HG03175 (cell line): ENCODE results near the gene ATP8B3.

Experiments
- ATAC-seq: cut with Tn5 transposase; IDR thresholded peaks from one replicate; pipeline ENCODE4 v1.9.1; 2021; ENCODE audit warnings: mild to moderate bottlenecking, moderate library complexity; ENCODE audit not compliant: unreplicated experiment

ATP8B3 gene

GRCh38 chr19:1837222-1837565, 25.1 kb upstream of the ATP8B3 start:
- ATAC-seq, result no peak

DNA sequence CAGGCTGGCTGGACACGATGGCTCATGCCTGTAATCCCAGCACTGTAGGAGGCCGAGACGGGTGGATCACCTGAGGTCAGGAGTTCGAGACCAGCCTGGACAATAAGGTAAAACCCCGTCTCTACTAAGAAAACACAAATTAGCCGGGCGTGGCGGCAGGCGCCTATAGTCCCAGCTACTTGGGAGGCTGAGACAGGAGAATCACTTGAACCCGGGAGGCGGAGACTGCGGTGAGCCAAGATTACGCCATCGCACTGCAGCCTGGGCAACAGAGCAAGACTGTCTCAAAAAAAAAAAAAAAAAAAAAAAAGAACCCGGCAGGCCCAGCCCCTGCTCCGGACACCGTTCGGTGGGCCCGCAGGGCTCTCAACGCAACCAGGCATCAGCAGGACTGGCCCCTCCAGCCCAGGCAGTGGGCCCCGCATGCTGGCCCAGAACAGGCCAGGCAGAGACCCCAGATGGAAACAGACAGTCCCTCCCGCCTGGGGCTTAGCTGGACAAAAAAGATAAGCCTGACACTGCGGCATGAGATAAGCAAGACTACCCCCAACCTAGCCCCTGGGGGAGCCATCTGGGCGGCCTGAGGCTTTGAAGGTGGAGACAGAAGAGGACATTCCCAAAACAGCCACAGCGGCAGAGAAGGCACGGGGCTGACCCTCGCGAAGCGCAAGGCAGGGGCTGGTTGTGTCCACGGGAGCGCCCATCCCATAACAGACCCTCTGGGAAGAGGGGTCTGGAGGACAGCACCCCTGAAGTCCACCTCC, 24.6 kb upstream of the ATP8B3 start:
- no peak for ATAC-seq

GRCh38 chr19:1833540-1833939, 21.5 kb upstream of the ATP8B3 start:
- ATAC-seq, result no peak

GRCh38 chr19:1832046-1832663, 20.1 kb upstream of the ATP8B3 start:
- no peak for ATAC-seq

DNA sequence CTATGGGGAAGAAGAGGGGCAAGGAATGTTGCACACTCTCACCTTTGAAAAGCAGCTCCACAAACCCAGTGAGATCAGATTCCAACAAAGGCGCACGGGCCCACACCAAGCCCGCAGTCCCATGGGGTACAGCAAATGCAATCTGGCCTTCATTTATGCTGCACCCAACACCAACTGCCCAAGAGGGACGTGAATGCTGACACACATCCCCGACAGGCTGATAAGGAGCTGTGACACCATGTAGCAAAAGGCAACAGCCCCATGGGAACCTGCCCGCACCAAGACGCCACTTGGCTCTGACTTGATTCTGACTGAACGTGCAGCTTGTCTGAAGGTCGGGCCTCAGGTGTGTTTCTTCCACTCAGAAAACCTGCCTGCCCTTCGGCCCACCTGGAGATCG, 18.9 kb upstream of the ATP8B3 start:
- no peak for ATAC-seq

DNA sequence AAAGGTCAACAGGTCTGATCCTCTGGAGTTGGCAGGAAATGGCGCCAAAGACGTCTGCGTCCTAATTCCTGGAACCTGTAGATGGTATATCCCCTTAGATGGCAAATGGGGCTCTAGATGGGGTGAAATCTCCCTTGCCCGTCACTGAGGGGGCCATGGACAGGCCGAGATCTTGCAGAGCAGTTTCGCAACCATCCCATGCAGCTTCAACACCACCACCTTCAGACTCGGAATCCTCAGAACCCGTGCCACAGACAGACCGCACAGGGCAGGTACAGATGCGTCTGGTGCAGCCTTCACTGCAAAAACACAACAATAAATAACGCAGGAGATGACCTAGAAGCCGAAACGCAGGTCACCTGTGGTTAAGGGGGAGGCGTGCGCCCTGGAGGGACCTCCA, 18.5 kb upstream of the ATP8B3 start:
- ATAC-seq, result no peak

DNA sequence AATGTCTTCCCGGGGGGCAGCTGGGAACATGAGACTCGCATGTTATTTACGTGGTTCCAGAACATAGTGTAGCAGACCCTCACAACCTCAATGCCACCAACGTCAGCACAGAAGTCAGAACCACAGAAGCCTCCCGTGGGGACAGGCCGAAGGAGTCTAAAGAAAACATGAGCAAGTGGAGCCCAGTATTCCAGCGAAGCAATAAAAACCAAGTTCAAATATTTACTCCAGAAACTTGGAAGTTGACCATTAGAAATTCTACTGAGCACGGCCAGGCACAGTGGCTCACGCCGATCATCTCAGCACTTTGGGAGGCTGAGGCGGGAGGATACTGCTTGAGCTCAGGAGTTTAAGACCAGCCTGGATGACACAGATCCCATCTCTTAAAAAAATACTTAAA, 17.9 kb upstream of the ATP8B3 start:
- ATAC-seq, result no peak

DNA sequence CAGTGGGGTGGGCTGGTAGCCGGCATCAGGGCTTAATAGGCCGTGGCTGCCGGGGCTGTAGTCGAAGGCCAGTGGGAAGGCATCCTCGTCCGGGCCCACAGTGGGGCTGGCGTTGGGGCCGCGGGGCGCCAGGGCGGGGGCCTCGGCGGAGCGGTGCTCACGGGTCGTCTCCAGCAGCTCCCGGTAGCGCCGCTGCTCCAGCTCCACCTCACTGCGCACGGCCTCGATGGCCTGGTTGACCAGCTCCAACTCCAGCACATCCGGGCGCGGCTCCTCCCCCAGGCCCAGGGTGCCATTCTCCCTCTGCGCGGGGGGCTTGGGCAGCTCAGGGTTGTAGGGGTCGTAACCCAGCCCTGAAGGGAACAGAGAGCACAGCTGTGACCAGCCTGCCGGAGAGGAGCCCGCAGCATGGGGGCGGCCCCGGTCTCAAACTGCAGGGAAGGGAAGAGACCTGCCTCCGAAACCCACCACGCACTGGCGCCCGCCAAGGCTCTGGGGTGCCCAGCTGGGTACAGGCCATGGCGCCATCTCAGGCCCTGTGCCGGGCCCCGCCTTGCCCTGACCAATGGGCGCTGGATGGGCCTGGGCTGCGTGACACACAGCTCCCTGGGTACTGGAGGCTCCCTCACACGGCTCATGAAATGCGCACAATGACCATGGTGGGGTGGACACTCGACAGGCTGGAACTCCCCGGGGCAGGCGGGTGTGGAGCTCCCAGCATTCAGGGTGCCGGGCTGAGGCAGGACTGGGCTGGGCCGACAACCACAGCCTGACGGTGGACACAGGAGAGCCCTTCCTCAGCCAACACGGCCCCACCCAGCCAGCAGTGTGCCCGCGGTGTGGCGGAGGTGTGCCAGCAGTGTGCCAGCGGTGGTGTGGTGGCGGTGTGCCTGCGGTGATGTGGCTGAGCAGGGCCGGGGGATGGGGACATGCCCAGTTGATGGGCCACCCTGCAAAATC, 16.5 kb upstream of the ATP8B3 start:
- no peak for ATAC-seq

GRCh38 chr19:1827566-1828278, 15.6 kb upstream of the ATP8B3 start:
- no peak for ATAC-seq

DNA sequence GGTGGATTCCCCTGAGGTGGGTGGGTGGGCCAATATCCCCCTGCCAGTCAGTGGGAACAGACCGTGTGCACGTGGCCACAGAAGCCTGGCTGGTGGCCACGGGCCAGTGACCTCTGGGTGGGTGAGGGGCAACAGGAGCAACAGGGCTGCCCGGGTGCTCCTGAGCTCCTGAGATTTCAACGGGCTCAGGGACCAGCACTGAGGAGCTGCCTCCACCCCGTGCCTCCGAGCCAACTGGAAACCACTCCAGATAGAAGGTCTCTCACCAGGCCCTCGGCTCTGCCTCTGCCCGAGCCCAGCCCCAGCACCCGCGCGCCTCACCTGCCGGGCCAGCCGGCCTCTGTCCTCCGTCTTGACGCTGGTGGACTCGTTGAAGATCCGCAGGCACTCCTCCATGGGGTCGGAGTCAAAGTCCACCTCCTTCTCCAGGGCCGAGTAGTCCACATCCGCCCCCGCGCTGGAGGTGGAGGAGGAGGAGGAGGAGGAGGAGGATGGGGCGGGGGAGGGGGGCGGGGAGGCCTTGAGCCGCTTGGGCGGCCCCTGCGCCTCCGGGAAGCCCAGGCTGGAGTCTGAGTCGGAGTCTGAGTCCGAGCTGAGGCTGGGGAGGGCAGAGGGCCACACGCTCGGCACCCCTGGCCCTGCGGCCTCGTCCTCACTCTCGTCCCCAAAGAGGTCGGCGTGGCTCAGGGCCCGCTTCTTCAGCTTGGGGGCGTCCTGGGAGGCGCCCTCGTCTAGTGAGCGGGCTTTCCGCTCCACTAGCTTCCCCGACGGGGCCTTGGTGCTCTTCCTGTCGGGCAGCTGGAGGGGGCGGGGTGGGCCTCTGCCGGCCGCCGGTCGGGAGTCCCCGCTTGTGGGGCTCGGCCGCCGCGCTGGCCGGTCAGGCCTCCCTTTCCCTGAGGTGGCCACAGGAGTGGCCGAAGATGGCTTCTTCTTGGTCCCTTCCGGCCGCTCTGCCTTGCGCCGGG, 14.8 kb upstream of the ATP8B3 start:
- no peak for ATAC-seq

GRCh38 chr19:1825909-1826556, 14.0 kb upstream of the ATP8B3 start:
- no peak for ATAC-seq

DNA sequence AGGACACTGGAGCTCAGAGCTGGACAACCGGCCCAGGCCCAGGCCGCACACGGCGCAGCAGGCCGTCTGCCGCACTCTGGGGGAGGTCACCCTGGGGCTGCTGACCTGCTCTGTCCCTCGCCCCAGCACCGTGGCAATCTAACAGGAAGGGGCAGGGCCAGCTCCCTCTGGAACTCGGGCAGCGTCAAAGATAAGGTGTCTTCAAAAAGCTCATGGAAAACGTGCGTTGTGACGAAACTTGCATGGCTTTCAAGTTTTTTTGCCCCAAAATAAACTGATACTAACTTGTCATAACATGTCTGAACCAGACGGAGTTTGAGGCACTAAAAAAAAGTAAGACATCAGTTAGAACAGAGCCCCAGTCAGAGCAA, 12.2 kb upstream of the ATP8B3 start:
- ATAC-seq, result no peak

DNA sequence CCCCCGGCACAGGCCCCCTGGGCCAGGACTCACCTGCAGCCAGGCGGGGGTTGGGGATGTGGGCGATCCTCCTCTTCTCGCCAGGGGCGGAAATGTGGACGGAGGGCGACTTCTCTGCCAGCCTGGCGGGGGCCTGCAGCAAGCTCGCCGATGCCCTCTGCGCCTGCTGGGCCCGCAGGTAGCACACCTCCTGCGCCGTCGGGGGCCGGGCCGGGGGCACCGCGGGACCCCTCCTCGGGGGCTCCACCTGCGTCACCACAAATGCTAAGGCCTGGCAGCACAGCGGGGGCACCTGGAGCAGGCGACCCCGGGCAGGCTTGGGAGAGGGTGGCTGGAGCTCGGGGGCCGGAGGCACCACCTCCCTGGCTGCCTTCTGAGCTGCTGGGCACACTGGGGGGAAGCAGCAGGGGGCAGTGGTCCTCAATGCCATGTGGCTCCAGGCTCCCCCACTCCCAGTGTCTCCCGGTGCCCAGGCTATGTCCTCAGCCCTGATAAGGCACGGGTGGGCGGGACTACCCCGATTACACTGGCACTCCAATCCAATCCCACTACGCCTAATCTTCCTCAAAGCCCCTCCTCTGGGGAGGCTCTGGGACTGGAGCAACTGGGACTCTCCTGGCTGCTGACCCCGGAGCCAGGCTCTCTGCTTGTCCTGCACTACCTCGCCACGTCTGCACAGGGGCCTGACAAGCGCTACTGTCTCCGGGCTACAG, 11.6 kb upstream of the ATP8B3 start:
- no peak for ATAC-seq

- ATAC-seq, result no peak
Measured at GRCh38 chr19:1823020-1823419, 10.9 kb upstream of the ATP8B3 start.

- ATAC-seq, result no peak
Measured at GRCh38 chr19:1822210-1822609, 10.1 kb upstream of the ATP8B3 start.

GRCh38 chr19:1819341-1820255, 7.5 kb upstream of the ATP8B3 start:
- no peak for ATAC-seq

DNA sequence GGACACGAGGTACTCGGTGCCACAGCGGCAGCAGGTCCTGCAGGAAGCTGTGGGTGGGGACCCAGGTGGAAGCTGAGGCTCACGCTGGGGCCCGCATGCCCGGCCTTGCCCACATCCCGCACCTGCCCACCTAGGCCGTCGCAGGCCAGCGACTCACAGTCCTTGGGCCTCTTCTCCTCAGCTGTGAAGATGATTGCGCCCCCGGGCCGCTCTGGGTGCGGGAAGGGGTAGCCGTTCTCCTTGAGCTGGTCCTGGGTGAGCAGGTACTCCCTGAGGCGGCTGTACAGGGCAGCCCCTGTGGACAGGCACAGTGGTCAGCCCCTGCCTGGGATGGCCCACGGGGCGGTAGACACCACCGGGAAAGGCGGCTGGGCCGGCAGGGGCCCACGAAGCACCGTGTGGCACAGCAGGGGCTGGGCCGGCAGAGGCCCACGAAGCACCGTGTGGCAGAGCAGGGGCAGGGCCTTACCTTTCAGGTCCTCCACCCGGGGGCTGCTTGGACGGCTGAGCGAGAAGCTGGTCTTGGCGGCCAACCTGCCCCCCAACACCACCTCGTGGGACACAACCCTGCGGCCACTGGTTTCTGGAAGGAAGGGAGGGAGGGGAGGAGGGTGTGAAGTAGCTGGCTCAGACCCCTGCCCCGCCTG, 6.6 kb upstream of the ATP8B3 start:
- no peak for ATAC-seq
